WTC11 (cell line): ENCODE data around the gene MTTP.

Experiments
- CTCF ChIP-seq: fragments of 200-600 bp; IDR thresholded peaks from 2 replicates; pipeline ENCODE4 v1.8.0; 2022; ENCODE audit warnings: antibody characterized with exemption
- JUN ChIP-seq: sonication (generic); formaldehyde crosslinking; IDR thresholded peaks from 2 replicates; pipeline ENCODE4 v1.8.0; 2023; ENCODE audit warnings: mild to moderate bottlenecking, missing genetic modification reagents
- NR3C1 ChIP-seq: sonication (generic); formaldehyde crosslinking; conservative IDR thresholded peaks from 2 replicates; pipeline ENCODE4 v1.8.1; 2023; ENCODE audit warnings: low read depth, mild to moderate bottlenecking, missing genetic modification reagents
- SMAD3 ChIP-seq: sonication (generic); formaldehyde crosslinking; IDR thresholded peaks from 2 replicates; pipeline ENCODE4 v1.8.0; 2022; ENCODE audit warnings: missing genetic modification reagents, mild to moderate bottlenecking, borderline replicate concordance
- TCF7 ChIP-seq: sonication (generic); formaldehyde crosslinking; IDR thresholded peaks from 2 replicates; pipeline ENCODE4 v1.8.0; 2022; ENCODE audit warnings: mild to moderate bottlenecking, low read depth, missing genetic modification reagents, moderate library complexity
- TEAD1 ChIP-seq: sonication (generic); formaldehyde crosslinking; IDR thresholded peaks from 2 replicates; pipeline ENCODE4 v1.8.0; 2022; ENCODE audit warnings: mild to moderate bottlenecking, missing genetic modification reagents
- TEAD4 ChIP-seq: sonication (generic); formaldehyde crosslinking; IDR thresholded peaks from 2 replicates; pipeline ENCODE4 v1.8.0; 2022; ENCODE audit warnings: mild to moderate bottlenecking, missing genetic modification reagents
- USF2 ChIP-seq: sonication (generic); formaldehyde crosslinking; IDR thresholded peaks from 2 replicates; pipeline ENCODE4 v1.8.1; 2023; ENCODE audit warnings: mild to moderate bottlenecking, missing genetic modification reagents, moderate library complexity
- ZNF232 ChIP-seq: sonication (generic); formaldehyde crosslinking; IDR thresholded peaks from 2 replicates; pipeline ENCODE4 v1.8.0; 2022; ENCODE audit warnings: mild to moderate bottlenecking, missing genetic modification reagents
- ZNF512 ChIP-seq: sonication (generic); formaldehyde crosslinking; IDR thresholded peaks from 2 replicates; pipeline ENCODE4 v1.8.1; 2022; ENCODE audit warnings: missing genetic modification reagents, borderline replicate concordance

- no peak for TF ChIP-seq ZNF512 (CRISPR knock-in tag)
- no peak for TF ChIP-seq TEAD4 (CRISPR knock-in tag)
- TF ChIP-seq CTCF = no peak
- TF ChIP-seq NR3C1 (CRISPR knock-in tag) = no peak
- TF ChIP-seq TCF7 = no peak
- TF ChIP-seq ZNF232 (CRISPR knock-in tag) = no peak
- TF ChIP-seq TEAD1 (CRISPR knock-in tag) = no peak
- no peak for TF ChIP-seq SMAD3 (CRISPR knock-in tag)
- no peak for TF ChIP-seq USF2 (CRISPR knock-in tag)
- no peak for TF ChIP-seq JUN (CRISPR knock-in tag)
These were observed 56.3 kb downstream of the MTTP start for GRCh38 chr4:99630857-99631360.
